HEK293 (cell line): ENCODE measurements around the gene MBD3L2.

Experiments used
- HIC1 ChIP-seq: fragments of 450-650 bp; formaldehyde crosslinking; IDR thresholded peaks from 2 replicates; pipeline ENCODE4 v1.5.1; 2016; ENCODE audit warnings: missing biosample characterization, missing genetic modification characterization
- HOXC10 ChIP-seq: sonication (generic); formaldehyde crosslinking; IDR thresholded peaks from 2 replicates; pipeline ENCODE4 v1.8.1; 2023; ENCODE audit warnings: mild to moderate bottlenecking, missing genetic modification reagents
- REPIN1 ChIP-seq: fragments of 450-650 bp; formaldehyde crosslinking; IDR thresholded peaks from 2 replicates; pipeline ENCODE4 v1.5.1; 2017; ENCODE audit warnings: missing biosample characterization, missing genetic modification characterization, low read depth
- ZBTB44 ChIP-seq: fragments of 450-650 bp; IDR thresholded peaks from 2 replicates; pipeline ENCODE4 v1.5.1; 2018; ENCODE audit warnings: missing biosample characterization, mild to moderate bottlenecking, missing genetic modification characterization
- ZFP3 ChIP-seq: fragments of 450-650 bp; formaldehyde crosslinking; IDR thresholded peaks from 2 replicates; pipeline ENCODE4 v1.5.1; 2016; ENCODE audit warnings: low read depth, missing biosample characterization, missing genetic modification characterization
- ZFP41 ChIP-seq: fragments of 450-650 bp; formaldehyde crosslinking; IDR thresholded peaks from 2 replicates; pipeline ENCODE4 v1.5.1; 2016; ENCODE audit warnings: missing biosample characterization, missing genetic modification characterization, borderline replicate concordance
- ZNF548 ChIP-seq: fragments of 450-650 bp; formaldehyde crosslinking; IDR thresholded peaks from 2 replicates; pipeline ENCODE4 v1.5.1; 2016; ENCODE audit warnings: missing biosample characterization, missing genetic modification characterization
- ZNF596 ChIP-seq: fragments of 450-650 bp; IDR thresholded peaks from 2 replicates; pipeline ENCODE4 v1.5.0; 2018; ENCODE audit warnings: missing biosample characterization, mild to moderate bottlenecking, missing genetic modification characterization, moderate library complexity
- ZNF660 ChIP-seq: fragments of 450-650 bp; IDR thresholded peaks from 2 replicates; pipeline ENCODE4 v1.5.1; 2018; ENCODE audit warnings: missing biosample characterization, mild to moderate bottlenecking, missing genetic modification characterization
- ZNF837 ChIP-seq: fragments of 450-650 bp; formaldehyde crosslinking; IDR thresholded peaks from 2 replicates; pipeline ENCODE4 v1.5.1; 2016; ENCODE audit warnings: missing biosample characterization, missing genetic modification characterization
- TF ChIP-seq, protein P1 (sequence below): fragments of 450-650 bp; formaldehyde crosslinking; IDR thresholded peaks from 2 replicates; pipeline ENCODE4 v1.5.1; 2016; ENCODE audit warnings: missing biosample characterization, missing genetic modification characterization
- TF ChIP-seq, protein P2 (sequence below): fragments of 450-650 bp; formaldehyde crosslinking; IDR thresholded peaks from 2 replicates; pipeline ENCODE4 v1.5.1; 2016; ENCODE audit warnings: missing biosample characterization, missing genetic modification characterization
- TF ChIP-seq, protein P3 (sequence below): fragments of 450-650 bp; formaldehyde crosslinking; IDR thresholded peaks from 2 replicates; pipeline ENCODE4 v1.5.1; 2016; ENCODE audit warnings: missing biosample characterization, missing genetic modification characterization
- TF ChIP-seq, protein P4 (sequence below): fragments of 450-650 bp; formaldehyde crosslinking; IDR thresholded peaks from 2 replicates; pipeline ENCODE4 v1.5.1; 2016; ENCODE audit warnings: missing biosample characterization, missing genetic modification characterization

- TF ChIP-seq, protein P1, sequence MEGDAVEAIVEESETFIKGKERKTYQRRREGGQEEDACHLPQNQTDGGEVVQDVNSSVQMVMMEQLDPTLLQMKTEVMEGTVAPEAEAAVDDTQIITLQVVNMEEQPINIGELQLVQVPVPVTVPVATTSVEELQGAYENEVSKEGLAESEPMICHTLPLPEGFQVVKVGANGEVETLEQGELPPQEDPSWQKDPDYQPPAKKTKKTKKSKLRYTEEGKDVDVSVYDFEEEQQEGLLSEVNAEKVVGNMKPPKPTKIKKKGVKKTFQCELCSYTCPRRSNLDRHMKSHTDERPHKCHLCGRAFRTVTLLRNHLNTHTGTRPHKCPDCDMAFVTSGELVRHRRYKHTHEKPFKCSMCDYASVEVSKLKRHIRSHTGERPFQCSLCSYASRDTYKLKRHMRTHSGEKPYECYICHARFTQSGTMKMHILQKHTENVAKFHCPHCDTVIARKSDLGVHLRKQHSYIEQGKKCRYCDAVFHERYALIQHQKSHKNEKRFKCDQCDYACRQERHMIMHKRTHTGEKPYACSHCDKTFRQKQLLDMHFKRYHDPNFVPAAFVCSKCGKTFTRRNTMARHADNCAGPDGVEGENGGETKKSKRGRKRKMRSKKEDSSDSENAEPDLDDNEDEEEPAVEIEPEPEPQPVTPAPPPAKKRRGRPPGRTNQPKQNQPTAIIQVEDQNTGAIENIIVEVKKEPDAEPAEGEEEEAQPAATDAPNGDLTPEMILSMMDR (tag by site-specific recombination) = no peak
- TF ChIP-seq, protein P2, sequence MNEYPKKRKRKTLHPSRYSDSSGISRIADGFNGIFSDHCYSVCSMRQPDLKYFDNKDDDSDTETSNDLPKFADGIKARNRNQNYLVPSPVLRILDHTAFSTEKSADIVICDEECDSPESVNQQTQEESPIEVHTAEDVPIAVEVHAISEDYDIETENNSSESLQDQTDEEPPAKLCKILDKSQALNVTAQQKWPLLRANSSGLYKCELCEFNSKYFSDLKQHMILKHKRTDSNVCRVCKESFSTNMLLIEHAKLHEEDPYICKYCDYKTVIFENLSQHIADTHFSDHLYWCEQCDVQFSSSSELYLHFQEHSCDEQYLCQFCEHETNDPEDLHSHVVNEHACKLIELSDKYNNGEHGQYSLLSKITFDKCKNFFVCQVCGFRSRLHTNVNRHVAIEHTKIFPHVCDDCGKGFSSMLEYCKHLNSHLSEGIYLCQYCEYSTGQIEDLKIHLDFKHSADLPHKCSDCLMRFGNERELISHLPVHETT = no peak
- TF ChIP-seq ZNF596 (tag by site-specific recombination) = no peak
- TF ChIP-seq ZNF837 (tag by site-specific recombination) = no peak
- no peak for TF ChIP-seq HOXC10 (CRISPR knock-in tag)
- TF ChIP-seq, protein P3, sequence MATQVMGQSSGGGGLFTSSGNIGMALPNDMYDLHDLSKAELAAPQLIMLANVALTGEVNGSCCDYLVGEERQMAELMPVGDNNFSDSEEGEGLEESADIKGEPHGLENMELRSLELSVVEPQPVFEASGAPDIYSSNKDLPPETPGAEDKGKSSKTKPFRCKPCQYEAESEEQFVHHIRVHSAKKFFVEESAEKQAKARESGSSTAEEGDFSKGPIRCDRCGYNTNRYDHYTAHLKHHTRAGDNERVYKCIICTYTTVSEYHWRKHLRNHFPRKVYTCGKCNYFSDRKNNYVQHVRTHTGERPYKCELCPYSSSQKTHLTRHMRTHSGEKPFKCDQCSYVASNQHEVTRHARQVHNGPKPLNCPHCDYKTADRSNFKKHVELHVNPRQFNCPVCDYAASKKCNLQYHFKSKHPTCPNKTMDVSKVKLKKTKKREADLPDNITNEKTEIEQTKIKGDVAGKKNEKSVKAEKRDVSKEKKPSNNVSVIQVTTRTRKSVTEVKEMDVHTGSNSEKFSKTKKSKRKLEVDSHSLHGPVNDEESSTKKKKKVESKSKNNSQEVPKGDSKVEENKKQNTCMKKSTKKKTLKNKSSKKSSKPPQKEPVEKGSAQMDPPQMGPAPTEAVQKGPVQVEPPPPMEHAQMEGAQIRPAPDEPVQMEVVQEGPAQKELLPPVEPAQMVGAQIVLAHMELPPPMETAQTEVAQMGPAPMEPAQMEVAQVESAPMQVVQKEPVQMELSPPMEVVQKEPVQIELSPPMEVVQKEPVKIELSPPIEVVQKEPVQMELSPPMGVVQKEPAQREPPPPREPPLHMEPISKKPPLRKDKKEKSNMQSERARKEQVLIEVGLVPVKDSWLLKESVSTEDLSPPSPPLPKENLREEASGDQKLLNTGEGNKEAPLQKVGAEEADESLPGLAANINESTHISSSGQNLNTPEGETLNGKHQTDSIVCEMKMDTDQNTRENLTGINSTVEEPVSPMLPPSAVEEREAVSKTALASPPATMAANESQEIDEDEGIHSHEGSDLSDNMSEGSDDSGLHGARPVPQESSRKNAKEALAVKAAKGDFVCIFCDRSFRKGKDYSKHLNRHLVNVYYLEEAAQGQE (tag by site-specific recombination) = no peak
- no peak for TF ChIP-seq ZNF660
- TF ChIP-seq, protein P4, sequence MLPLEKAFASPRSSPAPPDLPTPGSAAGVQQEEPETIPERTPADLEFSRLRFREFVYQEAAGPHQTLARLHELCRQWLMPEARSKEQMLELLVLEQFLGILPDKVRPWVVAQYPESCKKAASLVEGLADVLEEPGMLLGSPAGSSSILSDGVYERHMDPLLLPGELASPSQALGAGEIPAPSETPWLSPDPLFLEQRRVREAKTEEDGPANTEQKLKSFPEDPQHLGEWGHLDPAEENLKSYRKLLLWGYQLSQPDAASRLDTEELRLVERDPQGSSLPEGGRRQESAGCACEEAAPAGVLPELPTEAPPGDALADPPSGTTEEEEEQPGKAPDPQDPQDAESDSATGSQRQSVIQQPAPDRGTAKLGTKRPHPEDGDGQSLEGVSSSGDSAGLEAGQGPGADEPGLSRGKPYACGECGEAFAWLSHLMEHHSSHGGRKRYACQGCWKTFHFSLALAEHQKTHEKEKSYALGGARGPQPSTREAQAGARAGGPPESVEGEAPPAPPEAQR (tag by site-specific recombination) = no peak
- no peak for TF ChIP-seq ZFP41 (tag by site-specific recombination)
- TF ChIP-seq ZNF548 (tag by site-specific recombination) = no peak
- TF ChIP-seq ZBTB44 (tag by site-specific recombination) = no peak
- no peak for TF ChIP-seq REPIN1
- TF ChIP-seq ZFP3 (tag by site-specific recombination) = no peak
- TF ChIP-seq HIC1 (tag by site-specific recombination) = no peak
Observed at GRCh38 chr19:7067716-7068115, 18.6 kb downstream of the MBD3L2 start.
